HEK293 (cell line): ENCODE measurements around the gene SFN.

Source experiments
- CTCF ChIA-PET: fragments of 350-600 bp; formaldehyde crosslinking; extraction: SDS; loops from one replicate; lab custom pipeline; 2021; ENCODE audit warnings: antibody characterized with exemption; lab: Yijun Ruan, JAX
- POLR2A ChIA-PET: fragments of 300-600 bp; formaldehyde crosslinking; extraction: SDS; loops from one replicate; lab custom pipeline; 2020; ENCODE audit warnings: antibody characterized with exemption, inconsistent platforms; lab: Yijun Ruan, JAX
- H3K27ac ChIP-seq: fragments of 200-500 bp; sonication (Bioruptor generic); 2 replicates; pipeline ENCODE4 v1.5.1; 2014; ENCODE audit warnings: low read depth, low read length, control low read depth, inconsistent platforms; ENCODE audit errors: extremely low read depth
- H3K36me3 ChIP-seq, 2 experiments: fragments of 200-500 bp in 1 of 2; sonication (Bioruptor generic) in 1 of 2; 1 replicate in 1 of 2; 2 replicates in 1 of 2; pipeline ENCODE4 v1.5.1; 2014 to 2017; ENCODE audit warnings: inconsistent platforms in 2 of 2, low read length in 2 of 2; ENCODE audit not compliant: control insufficient read depth in 2 of 2, insufficient read depth in 1 of 2
- H3K4me1 ChIP-seq: fragments of 200-500 bp; sonication (Bioruptor generic); 2 replicates; pipeline ENCODE4 v1.5.1; 2014; ENCODE audit warnings: mild to moderate bottlenecking, low read length, inconsistent platforms; ENCODE audit not compliant: control insufficient read depth, insufficient read depth
- H3K4me3 ChIP-seq: 2 replicates; pipeline ENCODE4 v1.5.1; 2011; ENCODE audit warnings: low read depth, mild to moderate bottlenecking, control low read depth, low read length, moderate library complexity
- H3K9me3 ChIP-seq: fragments of 200-500 bp; sonication (Bioruptor generic); 2 replicates; pipeline ENCODE4 v1.5.1; 2014; ENCODE audit warnings: low read depth, low read length, inconsistent platforms; ENCODE audit not compliant: control insufficient read depth, insufficient read depth
- GLIS2 ChIP-seq: fragments of 450-650 bp; formaldehyde crosslinking; IDR thresholded peaks from 2 replicates; pipeline ENCODE4 v1.5.1; 2016; ENCODE audit warnings: missing biosample characterization, missing genetic modification characterization
- HOXC10 ChIP-seq: sonication (generic); formaldehyde crosslinking; IDR thresholded peaks from 2 replicates; pipeline ENCODE4 v1.8.1; 2023; ENCODE audit warnings: mild to moderate bottlenecking, missing genetic modification reagents
- OSR2 ChIP-seq: fragments of 450-650 bp; formaldehyde crosslinking; IDR thresholded peaks from 2 replicates; pipeline ENCODE4 v1.5.1; 2016; ENCODE audit warnings: missing biosample characterization, missing genetic modification characterization
- ZFP41 ChIP-seq: fragments of 450-650 bp; formaldehyde crosslinking; IDR thresholded peaks from 2 replicates; pipeline ENCODE4 v1.5.1; 2016; ENCODE audit warnings: missing biosample characterization, missing genetic modification characterization, borderline replicate concordance
- ZNF114 ChIP-seq: fragments of 450-650 bp; formaldehyde crosslinking; IDR thresholded peaks from 2 replicates; pipeline ENCODE4 v1.5.0; 2017; ENCODE audit warnings: missing biosample characterization, missing genetic modification characterization
- ZNF133 ChIP-seq: fragments of 450-650 bp; formaldehyde crosslinking; IDR thresholded peaks from 2 replicates; pipeline ENCODE4 v1.5.1; 2016; ENCODE audit warnings: missing biosample characterization, missing genetic modification characterization
- ZNF18 ChIP-seq: fragments of 450-650 bp; formaldehyde crosslinking; IDR thresholded peaks from 2 replicates; pipeline ENCODE4 v1.5.1; 2016; ENCODE audit warnings: missing biosample characterization, missing genetic modification characterization
- ZNF202 ChIP-seq: fragments of 450-650 bp; formaldehyde crosslinking; IDR thresholded peaks from 2 replicates; pipeline ENCODE4 v1.5.1; 2016; ENCODE audit warnings: missing biosample characterization, missing genetic modification characterization, borderline replicate concordance
- ZNF280D ChIP-seq: fragments of 450-650 bp; formaldehyde crosslinking; IDR thresholded peaks from 2 replicates; pipeline ENCODE4 v1.5.1; 2016; ENCODE audit warnings: missing biosample characterization, missing genetic modification characterization
- ZNF302 ChIP-seq: fragments of 450-650 bp; formaldehyde crosslinking; IDR thresholded peaks from 2 replicates; pipeline ENCODE4 v1.5.1; 2016; ENCODE audit warnings: missing biosample characterization, missing genetic modification characterization, low read depth
- ZNF341 ChIP-seq: fragments of 450-650 bp; formaldehyde crosslinking; IDR thresholded peaks from 2 replicates; pipeline ENCODE4; 2016; ENCODE audit warnings: low read depth, missing biosample characterization, missing genetic modification characterization
- ZNF398 ChIP-seq: fragments of 450-650 bp; formaldehyde crosslinking; IDR thresholded peaks from 2 replicates; pipeline ENCODE4 v1.5.1; 2017; ENCODE audit warnings: missing biosample characterization, missing genetic modification characterization
- ZNF416 ChIP-seq: fragments of 450-650 bp; formaldehyde crosslinking; IDR thresholded peaks from 2 replicates; pipeline ENCODE4 v1.5.1; 2016; ENCODE audit warnings: missing biosample characterization, missing genetic modification characterization
- ZNF473 ChIP-seq: fragments of 450-650 bp; formaldehyde crosslinking; IDR thresholded peaks from 2 replicates; pipeline ENCODE4 v1.5.1; 2017; ENCODE audit warnings: missing biosample characterization, missing genetic modification characterization
- ZNF48 ChIP-seq: fragments of 450-650 bp; formaldehyde crosslinking; IDR thresholded peaks from 2 replicates; pipeline ENCODE4 v1.5.1; 2016; ENCODE audit warnings: missing biosample characterization, missing genetic modification characterization
- ZNF501 ChIP-seq: fragments of 450-650 bp; formaldehyde crosslinking; IDR thresholded peaks from 2 replicates; pipeline ENCODE4 v1.5.1; 2016; ENCODE audit warnings: missing biosample characterization, missing genetic modification characterization
- ZNF510 ChIP-seq: fragments of 450-650 bp; formaldehyde crosslinking; IDR thresholded peaks from 2 replicates; pipeline ENCODE4 v1.5.1; 2018; ENCODE audit warnings: mild to moderate bottlenecking, missing genetic modification characterization, missing biosample characterization; ENCODE audit not compliant: insufficient replicate concordance
- ZNF548 ChIP-seq: fragments of 450-650 bp; formaldehyde crosslinking; IDR thresholded peaks from 2 replicates; pipeline ENCODE4 v1.5.1; 2016; ENCODE audit warnings: missing biosample characterization, missing genetic modification characterization
- ZXDB ChIP-seq: fragments of 450-650 bp; formaldehyde crosslinking; IDR thresholded peaks from 2 replicates; pipeline ENCODE4 v1.5.1; 2016; ENCODE audit warnings: missing biosample characterization, missing genetic modification characterization

Gene SFN

DNA sequence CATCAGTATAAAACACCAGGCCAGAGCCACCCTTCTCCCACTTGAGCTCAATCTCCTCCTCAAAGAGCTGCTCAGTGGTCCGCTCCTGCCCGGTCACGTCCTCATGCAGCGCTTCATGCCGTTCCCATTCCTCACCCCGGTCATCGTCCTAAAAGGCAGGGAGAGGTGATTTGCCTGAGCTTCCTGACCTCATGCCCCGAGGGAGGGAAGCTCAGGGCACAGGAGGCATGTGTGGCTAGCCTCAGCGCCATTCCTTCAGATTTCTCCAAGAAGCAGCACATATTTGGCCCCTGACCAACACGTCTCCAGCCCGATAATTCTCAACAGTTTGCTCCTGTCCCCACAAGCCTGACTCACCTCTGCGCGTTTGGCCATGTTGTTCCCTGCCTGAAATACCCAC is 31.3 kb downstream of the SFN start (continued):
- TF ChIP-seq ZNF114 (tag by site-specific recombination) (no peak), ZNF133 (no peak)

DNA sequence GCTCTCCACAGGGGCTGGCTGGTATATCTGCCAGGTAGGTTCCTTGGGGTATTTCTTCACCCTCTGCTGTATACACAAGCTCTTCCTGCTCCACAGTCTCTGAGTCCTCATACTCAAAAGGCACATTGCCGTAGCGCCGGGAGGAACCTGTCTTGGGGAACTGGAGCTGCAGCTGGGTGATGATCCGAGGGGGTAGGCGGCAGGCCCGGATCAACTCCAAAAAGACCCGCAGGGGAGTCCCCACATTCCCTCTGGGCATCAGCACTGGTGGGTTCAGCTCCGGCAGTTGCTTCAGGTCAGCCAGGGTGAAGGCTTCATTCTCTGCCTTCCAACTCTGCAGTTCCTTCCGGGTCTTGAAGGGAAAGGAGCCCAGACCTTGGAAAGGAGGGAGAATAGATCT is 34.4 kb downstream of the SFN start:
- ChIA-PET POLR2A (no interaction called here), CTCF (interaction anchor here (0.6 to 1.0 kb wide), 3 partner anchors 10 to 460 kb away, joined by 3 to 6 read pairs (median 3); no protein-coding TSS in a partner anchor)
- 0 out of 2 replicates have a peak, but pooled peaks cover 4% of the 10 kb centered on the region for H3K4me1 ChIP-seq
- H3K9me3 ChIP-seq = no peaks in the 10 kb centered on the region
- no peak overlapping the region for H3K4me3 ChIP-seq
- no peak overlapping the region for H3K27ac ChIP-seq
- H3K36me3 ChIP-seq = peaks cover 12 to 63% of the 10 kb centered on the region in 2 experiments; a peak in 2 of 3 replicates
- TF ChIP-seq ZNF341 (tag by site-specific recombination) (no peak), ZXDB (no peak), ZNF473 (tag by site-specific recombination) (no peak), ZNF202 (no peak), ZNF280D (tag by site-specific recombination) (no peak), ZNF501 (tag by site-specific recombination) (no peak), ZFP41 (tag by site-specific recombination) (no peak), ZNF548 (tag by site-specific recombination) (no peak), ZNF48 (tag by site-specific recombination) (no peak), ZNF398 (tag by site-specific recombination) (no peak), ZNF510 (tag by site-specific recombination) (no peak), ZNF302 (no peak), ZNF18 (tag by site-specific recombination) (no peak), ZNF416 (tag by site-specific recombination) (no peak), OSR2 (tag by site-specific recombination) (no peak), GLIS2 (tag by site-specific recombination) (no peak), HOXC10 (CRISPR knock-in tag) (no peak)
